Measurements from ENCODE around the gene NUP210.

DNA sequence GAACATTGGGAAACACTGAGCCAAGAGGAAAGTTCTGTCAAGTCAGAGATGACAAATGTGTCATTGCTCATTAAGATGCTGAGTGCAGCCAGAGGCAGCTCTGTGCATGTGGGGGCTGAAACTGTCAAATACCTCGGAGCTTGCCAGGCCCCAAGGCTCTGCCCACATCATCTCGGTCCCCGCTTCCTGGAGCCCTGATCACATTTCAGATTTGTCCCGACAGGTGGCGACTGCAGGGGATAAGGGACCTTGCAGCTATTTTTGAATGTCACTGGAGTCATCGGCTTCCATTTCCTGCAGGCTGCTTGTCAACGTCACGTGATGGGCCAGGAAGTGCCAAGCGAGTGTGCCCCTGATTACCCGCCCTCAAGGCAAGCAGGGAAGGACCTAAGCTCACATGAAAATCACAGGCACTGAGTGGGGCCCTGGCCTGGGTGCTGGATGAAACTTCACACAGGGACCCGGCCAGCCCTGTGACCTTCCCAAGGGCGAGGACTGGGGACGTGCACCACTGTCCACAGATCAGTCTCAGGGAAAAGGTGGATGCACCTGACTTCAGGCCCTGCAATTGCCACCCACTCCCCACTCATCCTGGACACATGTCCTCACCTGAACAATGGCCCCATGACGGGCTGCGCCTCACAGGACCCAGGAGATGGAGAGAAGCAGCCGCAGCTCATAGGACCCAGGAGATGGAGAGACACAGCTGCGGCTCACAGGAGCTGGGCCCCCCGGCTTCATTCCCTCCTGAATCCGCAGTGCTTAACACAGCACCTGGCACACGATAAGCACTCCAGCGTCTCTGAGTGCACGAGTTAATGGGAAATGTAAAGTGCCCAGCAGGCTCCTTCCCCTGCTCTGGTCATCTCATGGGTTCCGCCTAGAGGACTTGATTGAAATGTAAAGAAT, 73.4 kb downstream of the NUP210 start:
- TF ChIP-seq, protein P1, sequence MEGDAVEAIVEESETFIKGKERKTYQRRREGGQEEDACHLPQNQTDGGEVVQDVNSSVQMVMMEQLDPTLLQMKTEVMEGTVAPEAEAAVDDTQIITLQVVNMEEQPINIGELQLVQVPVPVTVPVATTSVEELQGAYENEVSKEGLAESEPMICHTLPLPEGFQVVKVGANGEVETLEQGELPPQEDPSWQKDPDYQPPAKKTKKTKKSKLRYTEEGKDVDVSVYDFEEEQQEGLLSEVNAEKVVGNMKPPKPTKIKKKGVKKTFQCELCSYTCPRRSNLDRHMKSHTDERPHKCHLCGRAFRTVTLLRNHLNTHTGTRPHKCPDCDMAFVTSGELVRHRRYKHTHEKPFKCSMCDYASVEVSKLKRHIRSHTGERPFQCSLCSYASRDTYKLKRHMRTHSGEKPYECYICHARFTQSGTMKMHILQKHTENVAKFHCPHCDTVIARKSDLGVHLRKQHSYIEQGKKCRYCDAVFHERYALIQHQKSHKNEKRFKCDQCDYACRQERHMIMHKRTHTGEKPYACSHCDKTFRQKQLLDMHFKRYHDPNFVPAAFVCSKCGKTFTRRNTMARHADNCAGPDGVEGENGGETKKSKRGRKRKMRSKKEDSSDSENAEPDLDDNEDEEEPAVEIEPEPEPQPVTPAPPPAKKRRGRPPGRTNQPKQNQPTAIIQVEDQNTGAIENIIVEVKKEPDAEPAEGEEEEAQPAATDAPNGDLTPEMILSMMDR (IDR thresholded peaks at IDR 0.05) = no peak
- no peak for TF ChIP-seq POLR2A (IDR thresholded peaks at IDR 0.05)

Data from lower leg skin (tissue), 3 donors.